OCI-M2 (cell line): ENCODE results near the gene FLACC1.
"Not testable (repeated sequence)": the region's sequence is repeated elsewhere in the genome, so short reads cannot be mapped to it uniquely, and the experiment has no call there.

ENCODE experiments used
- DNase-seq: peaks from one replicate; lab custom pipeline; 2025; ENCODE audit not compliant: unreplicated experiment; lab: John Stamatoyannopoulos, UW

Gene FLACC1

DNA sequence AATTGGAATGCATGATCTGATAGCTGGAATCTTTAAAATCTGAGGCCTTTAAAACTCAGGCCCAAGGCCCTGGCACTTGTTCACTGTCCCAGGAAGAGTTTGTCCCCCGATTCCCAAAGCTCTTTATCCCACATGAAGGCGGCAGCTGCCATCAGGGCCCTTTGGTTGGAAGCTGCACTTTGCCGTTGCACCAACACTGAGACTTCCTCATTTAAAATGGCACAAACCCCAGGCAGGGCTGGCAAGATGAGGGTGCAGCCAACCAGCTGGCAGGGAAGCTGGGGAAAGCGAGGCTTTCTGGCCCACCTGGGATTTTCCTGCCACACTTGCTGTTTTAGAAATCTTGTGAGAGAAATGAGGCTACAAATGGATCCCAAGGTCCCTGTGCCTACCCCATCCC lies 6.3 kb downstream of the FLACC1 start:
- DNase-seq, result no peak

GRCh38 chr2:201349601-201350000 lies 7.5 kb downstream of the FLACC1 start:
- DNase-seq, result no peak

- no peak for DNase-seq
Observed at GRCh38 chr2:201348758-201349157, 8.4 kb downstream of the FLACC1 start.

GRCh38 chr2:201347138-201347537 lies 10.0 kb downstream of the FLACC1 start:
- DNase-seq, result no peak

- no peak for DNase-seq
Observed at GRCh38 chr2:201345625-201346213, 11.4 kb downstream of the FLACC1 start.

GRCh38 chr2:201344663-201345366 lies 12.3 kb downstream of the FLACC1 start:
- no peak for DNase-seq

- no peak for DNase-seq
Observed at GRCh38 chr2:201343559-201343958, 13.6 kb downstream of the FLACC1 start.

GRCh38 chr2:201342923-201343322 lies 14.2 kb downstream of the FLACC1 start:
- no peak for DNase-seq

- DNase-seq, result no peak
Observed at GRCh38 chr2:201329409-201329808, 27.7 kb downstream of the FLACC1 start.

- no peak for DNase-seq
Observed at GRCh38 chr2:201327678-201328077, 29.5 kb downstream of the FLACC1 start.

DNA sequence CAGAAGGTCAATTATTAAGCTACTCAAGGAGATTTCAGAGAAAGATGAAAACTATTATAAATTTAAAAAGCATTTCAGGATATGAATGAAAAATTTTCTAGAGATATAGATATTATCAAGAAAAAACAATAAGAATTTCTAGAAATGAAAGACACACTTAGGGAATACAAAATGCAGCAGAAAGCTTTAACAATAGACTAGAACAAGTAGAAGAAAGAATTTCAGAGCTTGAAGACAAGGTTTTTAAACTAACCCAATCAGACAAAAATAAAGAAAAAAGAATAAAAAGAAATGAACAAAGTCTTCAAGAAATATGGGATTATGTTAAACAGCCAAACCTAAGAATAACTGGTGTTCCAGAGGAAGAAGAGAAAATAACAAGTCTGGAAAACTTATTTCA lies 34.4 kb downstream of the FLACC1 start:
- DNase-seq, result no peak

DNA sequence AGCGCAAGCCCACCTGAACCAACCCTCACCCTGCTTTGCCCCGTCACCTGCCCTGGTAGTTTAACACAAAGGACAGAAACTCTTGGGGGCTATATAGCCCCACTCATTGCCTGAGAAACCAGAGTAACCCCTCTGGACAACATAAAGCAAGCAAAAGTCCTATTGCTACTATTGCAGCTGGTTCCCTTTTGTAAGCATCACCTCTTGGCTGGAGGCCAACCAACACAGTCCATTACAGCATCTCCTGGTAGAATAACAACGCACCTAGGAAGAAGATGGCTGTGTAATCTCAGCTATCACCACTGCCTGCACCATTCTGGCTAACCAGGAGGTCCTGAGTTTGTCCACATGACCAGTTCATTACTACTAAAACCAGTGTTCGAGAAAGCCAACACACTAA lies 36.4 kb downstream of the FLACC1 start:
- no peak for DNase-seq

DNA sequence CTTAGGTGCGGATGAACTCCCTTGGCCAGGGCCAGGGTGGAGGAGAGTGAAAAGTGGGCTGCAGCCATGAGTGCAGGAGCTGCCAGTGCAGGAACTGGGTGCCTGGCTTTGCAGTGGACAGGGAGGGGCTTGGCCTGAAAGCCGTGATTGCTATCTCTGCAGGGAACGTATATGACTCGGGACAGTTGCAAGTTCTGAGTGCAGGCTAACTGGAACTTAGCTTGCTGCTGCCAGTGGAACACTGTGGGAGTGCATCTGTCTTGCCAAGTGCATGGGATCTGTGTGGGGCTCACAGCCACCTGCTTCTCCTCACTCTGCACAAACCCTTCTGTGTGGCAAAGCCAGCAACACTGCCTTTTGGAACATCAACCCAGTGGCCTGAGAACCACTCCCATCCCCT lies 36.9 kb downstream of the FLACC1 start:
- no peak for DNase-seq

DNA sequence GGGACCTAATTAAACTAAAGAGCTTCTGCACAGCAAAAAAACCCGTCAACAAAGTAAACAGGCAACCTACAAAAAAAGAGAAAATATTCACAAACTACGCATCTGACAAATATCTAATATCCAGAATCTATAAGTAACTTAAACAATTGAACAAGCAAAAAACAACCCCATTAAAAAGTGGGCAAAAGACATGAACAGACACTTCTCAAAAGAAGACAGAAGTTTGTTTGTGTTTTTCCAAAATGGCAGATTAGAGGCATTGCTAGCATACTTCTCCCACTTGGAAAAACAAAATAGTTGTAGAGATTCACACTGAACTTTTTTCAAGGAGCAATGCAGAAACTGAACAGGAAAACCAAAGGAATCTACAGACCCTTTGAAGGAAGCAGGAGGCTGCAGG lies 37.6 kb downstream of the FLACC1 start:
- no peak for DNase-seq

- no peak for DNase-seq
Observed at GRCh38 chr2:201313362-201313761, 43.8 kb downstream of the FLACC1 start.

DNA sequence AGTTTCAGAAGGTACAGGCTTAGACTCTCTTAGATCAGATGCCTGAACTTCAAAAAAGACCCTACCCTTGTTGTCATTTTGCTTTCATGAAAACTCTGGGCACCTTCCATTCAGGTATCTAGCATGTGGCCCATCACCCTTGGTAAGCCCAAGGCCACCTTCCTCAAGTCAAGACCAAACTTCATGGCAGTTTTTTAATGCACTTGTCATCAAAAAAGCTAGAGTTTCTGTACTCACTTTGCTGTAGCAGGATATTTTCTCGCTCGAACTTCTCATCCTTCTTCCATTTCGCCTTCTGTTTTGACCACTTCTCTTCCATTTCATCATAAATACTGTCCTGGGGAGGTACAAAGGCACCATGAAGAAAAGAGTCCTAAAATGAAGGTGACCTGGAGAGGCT lies 48.2 kb downstream of the FLACC1 start:
- DNase-seq, result no peak

DNA sequence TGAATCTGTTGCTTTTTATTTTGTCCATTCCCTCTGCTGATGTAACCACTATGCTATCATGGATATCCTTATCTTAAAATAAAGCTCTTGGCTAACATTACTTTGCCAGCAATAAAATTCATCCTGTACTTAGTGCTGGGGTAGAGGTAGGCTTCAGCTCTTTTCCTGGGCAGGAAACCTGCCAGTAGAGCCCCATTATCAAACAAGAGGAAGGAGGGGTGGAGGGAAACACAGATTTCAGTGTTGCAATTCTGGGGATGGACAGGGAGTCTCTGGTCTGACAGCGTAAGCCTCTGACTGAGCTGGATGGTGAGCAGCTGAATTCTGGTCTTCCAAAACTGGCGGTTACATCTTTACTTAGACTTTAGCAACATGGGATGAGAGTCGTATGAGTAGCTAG lies 49.3 kb downstream of the FLACC1 start:
- DNase-seq, result no peak

DNA sequence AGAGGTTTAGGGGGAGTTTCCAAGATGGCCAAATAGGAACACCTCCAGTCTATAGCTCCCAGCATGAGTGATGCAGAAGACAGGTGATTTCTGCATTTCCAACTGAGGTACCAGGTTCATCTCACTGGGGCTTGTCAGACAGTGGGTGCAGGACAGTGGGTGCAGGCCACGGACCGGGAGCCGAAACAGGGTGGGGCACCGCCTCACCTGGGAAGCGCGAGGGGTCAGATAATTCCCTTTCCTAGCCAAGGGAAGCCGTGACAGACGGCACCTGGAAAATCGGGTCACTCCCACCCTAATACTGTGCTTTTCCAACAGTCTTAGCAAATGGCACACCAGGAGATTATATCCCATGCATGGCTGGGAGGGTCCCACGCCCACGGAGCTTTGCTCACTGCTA lies 57.2 kb downstream of the FLACC1 start:
- DNase-seq, result not testable (repeated sequence)

DNA sequence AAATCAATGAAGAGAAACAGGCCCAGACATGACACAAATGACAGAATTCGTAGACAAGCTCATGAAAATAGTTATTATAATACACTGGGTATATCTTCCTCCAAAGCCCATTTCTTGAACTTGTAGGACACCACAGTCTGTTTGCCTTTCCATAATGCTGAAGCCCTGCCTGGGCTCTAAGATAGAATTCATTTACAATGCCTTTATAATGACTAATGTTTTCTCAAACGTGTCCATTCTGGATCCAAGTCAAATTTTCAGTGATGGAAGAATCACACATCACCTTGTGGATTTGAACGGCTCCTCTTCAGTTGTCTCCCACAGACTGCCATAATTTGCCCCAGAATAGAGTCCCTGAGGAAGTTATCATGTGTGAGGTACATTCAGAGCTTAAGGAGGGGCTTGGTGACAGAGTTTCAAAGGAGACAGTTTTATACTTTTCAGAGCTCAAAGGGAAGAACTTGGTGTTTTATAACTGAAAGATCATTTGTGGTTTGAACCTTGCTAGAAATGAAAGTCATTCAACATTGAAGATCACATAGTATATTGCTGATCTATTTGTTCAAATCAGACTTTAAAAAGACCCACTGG lies 58.6 kb downstream of the FLACC1 start:
- DNase-seq, result no peak

GRCh38 chr2:201290457-201291148 lies 66.5 kb downstream of the FLACC1 start:
- not testable (repeated sequence) for DNase-seq

DNA sequence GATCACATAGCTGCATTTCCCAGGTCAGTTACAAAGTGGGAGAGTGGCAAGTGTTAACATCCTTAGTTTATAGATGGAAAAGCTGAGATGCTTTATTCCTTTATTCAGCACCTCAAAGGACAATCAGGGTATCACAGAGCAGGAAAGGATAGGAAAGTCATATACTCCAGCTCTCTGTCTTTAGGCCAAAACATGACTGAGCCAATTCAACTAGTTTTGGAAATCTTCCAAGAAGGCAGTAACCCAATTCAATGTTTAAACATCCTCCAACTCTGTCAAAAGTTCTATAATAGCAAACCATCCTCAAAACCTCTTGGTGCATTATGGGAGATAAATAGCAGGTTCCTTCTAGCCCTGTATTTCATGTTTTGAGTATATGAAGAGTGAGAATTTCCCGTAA lies 71.6 kb downstream of the FLACC1 start:
- DNase-seq, result no peak
